ENCODE measurements around the gene ODF2L.
"Not testable (repeated sequence)": the region's sequence is repeated elsewhere in the genome, so short reads cannot be mapped to it uniquely, and the experiment has no call there.

The ODF2L gene

GRCh38 chr1:86356247-86356646 lies 39.9 kb downstream of the ODF2L start:
- Histone ChIP-seq H3K27me3 (ENCODE audit: control insufficient read depth, insufficient read depth, low read length) (no peaks in the 10 kb centered on the region), H3K27ac (ENCODE audit: low read length) (no peak overlapping the region), H3K9me3 (ENCODE audit: control insufficient read depth, insufficient read depth, low read length) (no peaks in the 10 kb centered on the region), H3K36me3 (ENCODE audit: control insufficient read depth, insufficient read depth, low read length) (no peaks in the 10 kb centered on the region), H3K4me1 (ENCODE audit: control insufficient read depth, insufficient read depth, low read length) (no peaks in the 10 kb centered on the region), H3K4me3 (ENCODE audit: low read length) (no peak overlapping the region)
- no peak for DNase-seq (ENCODE audit: low read depth, low spot score)
- WGBS (ENCODE audit: insufficient coverage, insufficient read length) = no CpG with 5 or more reads among the region's 10 CpGs

- no peaks in the 10 kb centered on the region for H3K9me3 ChIP-seq (ENCODE audit: control insufficient read depth, insufficient read depth, low read length)
- WGBS (ENCODE audit: insufficient coverage, insufficient read length) = no CpG with 5 or more reads among the region's 1 CpG
- no peak for DNase-seq (ENCODE audit: low read depth, low spot score)
- H3K27me3 ChIP-seq (ENCODE audit: control insufficient read depth, insufficient read depth, low read length) = no peaks in the 10 kb centered on the region
- H3K4me3 ChIP-seq (ENCODE audit: low read length) = no peak overlapping the region
- H3K36me3 ChIP-seq (ENCODE audit: control insufficient read depth, insufficient read depth, low read length) = no peaks in the 10 kb centered on the region
- H3K27ac ChIP-seq (ENCODE audit: low read length) = no peak overlapping the region
- no peaks in the 10 kb centered on the region for H3K4me1 ChIP-seq (ENCODE audit: control insufficient read depth, insufficient read depth, low read length)
These were observed 44.0 kb downstream of the ODF2L start for GRCh38 chr1:86352086-86352485.

- not testable (repeated sequence) for DNase-seq (ENCODE audit: low read depth, low spot score); H3K9me3 ChIP-seq (ENCODE audit: control insufficient read depth, insufficient read depth, low read length)
These were observed 45.9 kb downstream of the ODF2L start for GRCh38 chr1:86350230-86350629.

GRCh38 chr1:86346388-86346787 lies 49.7 kb downstream of the ODF2L start:
- no CpG with 5 or more reads among the region's 1 CpG for WGBS (ENCODE audit: insufficient coverage, insufficient read length)
- no peak overlapping the region for H3K27ac ChIP-seq (ENCODE audit: low read length)
- H3K9me3 ChIP-seq (ENCODE audit: control insufficient read depth, insufficient read depth, low read length) = no peaks in the 10 kb centered on the region
- H3K4me1 ChIP-seq (ENCODE audit: control insufficient read depth, insufficient read depth, low read length) = no peaks in the 10 kb centered on the region
- no peak for DNase-seq (ENCODE audit: low read depth, low spot score)
- H3K36me3 ChIP-seq (ENCODE audit: control insufficient read depth, insufficient read depth, low read length) = no peaks in the 10 kb centered on the region
- H3K27me3 ChIP-seq (ENCODE audit: control insufficient read depth, insufficient read depth, low read length) = no peaks in the 10 kb centered on the region
- no peak overlapping the region for H3K4me3 ChIP-seq (ENCODE audit: low read length)

More at GRCh38 chr1:86350230-86350629, 45.9 kb downstream of the ODF2L start:
- not testable (repeated sequence) for H3K4me3 ChIP-seq (ENCODE audit: low read length); H3K27me3 ChIP-seq (ENCODE audit: control insufficient read depth, insufficient read depth, low read length); H3K27ac ChIP-seq (ENCODE audit: low read length); H3K4me1 ChIP-seq (ENCODE audit: control insufficient read depth, insufficient read depth, low read length); H3K36me3 ChIP-seq (ENCODE audit: control insufficient read depth, insufficient read depth, low read length)
- no CpG with 5 or more reads among the region's 3 CpGs for WGBS (ENCODE audit: insufficient coverage, insufficient read length)

GRCh38 chr1:86345042-86345441 lies 51.1 kb downstream of the ODF2L start:
- WGBS (ENCODE audit: insufficient coverage, insufficient read length) = no CpG with 5 or more reads among the region's 2 CpGs
- no peaks in the 10 kb centered on the region for H3K9me3 ChIP-seq (ENCODE audit: control insufficient read depth, insufficient read depth, low read length)
- H3K4me3 ChIP-seq (ENCODE audit: low read length) = no peak overlapping the region
- no peak for DNase-seq (ENCODE audit: low read depth, low spot score)
- no peaks in the 10 kb centered on the region for H3K27me3 ChIP-seq (ENCODE audit: control insufficient read depth, insufficient read depth, low read length)
- H3K4me1 ChIP-seq (ENCODE audit: control insufficient read depth, insufficient read depth, low read length) = no peaks in the 10 kb centered on the region
- H3K36me3 ChIP-seq (ENCODE audit: control insufficient read depth, insufficient read depth, low read length) = no peaks in the 10 kb centered on the region
- no peak overlapping the region for H3K27ac ChIP-seq (ENCODE audit: low read length)

GRCh38 chr1:86339906-86340305 lies 56.2 kb downstream of the ODF2L start:
- no peak overlapping the region for H3K27ac ChIP-seq (ENCODE audit: low read length)
- no peaks in the 10 kb centered on the region for H3K27me3 ChIP-seq (ENCODE audit: control insufficient read depth, insufficient read depth, low read length)
- no peaks in the 10 kb centered on the region for H3K9me3 ChIP-seq (ENCODE audit: control insufficient read depth, insufficient read depth, low read length)
- no peaks in the 10 kb centered on the region for H3K4me1 ChIP-seq (ENCODE audit: control insufficient read depth, insufficient read depth, low read length)
- no peak overlapping the region for H3K4me3 ChIP-seq (ENCODE audit: low read length)
- no CpG with 5 or more reads among the region's 7 CpGs for WGBS (ENCODE audit: insufficient coverage, insufficient read length)
- DNase-seq (ENCODE audit: low read depth, low spot score) = no peak
- no peaks in the 10 kb centered on the region for H3K36me3 ChIP-seq (ENCODE audit: control insufficient read depth, insufficient read depth, low read length)

GRCh38 chr1:86339014-86339812 lies 56.9 kb downstream of the ODF2L start:
- no CpG with 5 or more reads among the region's 7 CpGs for WGBS (ENCODE audit: insufficient coverage, insufficient read length)
- Histone ChIP-seq H3K9me3 (ENCODE audit: control insufficient read depth, insufficient read depth, low read length) (no peaks in the 10 kb centered on the region), H3K27me3 (ENCODE audit: control insufficient read depth, insufficient read depth, low read length) (no peaks in the 10 kb centered on the region), H3K4me3 (ENCODE audit: low read length) (no peak overlapping the region), H3K36me3 (ENCODE audit: control insufficient read depth, insufficient read depth, low read length) (no peaks in the 10 kb centered on the region), H3K4me1 (ENCODE audit: control insufficient read depth, insufficient read depth, low read length) (no peaks in the 10 kb centered on the region), H3K27ac (ENCODE audit: low read length) (no peak overlapping the region)
- no peak for DNase-seq (ENCODE audit: low read depth, low spot score)

- H3K9me3 ChIP-seq (ENCODE audit: control insufficient read depth, insufficient read depth, low read length) = no peaks in the 10 kb centered on the region
- no peaks in the 10 kb centered on the region for H3K4me1 ChIP-seq (ENCODE audit: control insufficient read depth, insufficient read depth, low read length)
- no CpG with 5 or more reads among the region's 1 CpG for whole genome bisulfite sequencing (ENCODE audit: insufficient coverage, insufficient read length)
These were observed 60.2 kb downstream of the ODF2L start for GRCh38 chr1:86335916-86336315.

GRCh38 chr1:86325264-86325663 lies 70.9 kb downstream of the ODF2L start:
- no peak overlapping the region for H3K27ac ChIP-seq (ENCODE audit: low read length)
- H3K27me3 ChIP-seq (ENCODE audit: control insufficient read depth, insufficient read depth, low read length) = no peaks in the 10 kb centered on the region
- no peak overlapping the region for H3K4me3 ChIP-seq (ENCODE audit: low read length)
- H3K36me3 ChIP-seq (ENCODE audit: control insufficient read depth, insufficient read depth, low read length) = no peaks in the 10 kb centered on the region
- no peaks in the 10 kb centered on the region for H3K4me1 ChIP-seq (ENCODE audit: control insufficient read depth, insufficient read depth, low read length)
- no peak for DNase-seq (ENCODE audit: low read depth, low spot score)
- no peaks in the 10 kb centered on the region for H3K9me3 ChIP-seq (ENCODE audit: control insufficient read depth, insufficient read depth, low read length)

More at GRCh38 chr1:86335916-86336315, 60.2 kb downstream of the ODF2L start:
- no peaks in the 10 kb centered on the region for H3K36me3 ChIP-seq (ENCODE audit: control insufficient read depth, insufficient read depth, low read length)
- no peak for DNase-seq (ENCODE audit: low read depth, low spot score)
- H3K4me3 ChIP-seq (ENCODE audit: low read length) = no peak overlapping the region
- no peaks in the 10 kb centered on the region for H3K27me3 ChIP-seq (ENCODE audit: control insufficient read depth, insufficient read depth, low read length)
- no peak overlapping the region for H3K27ac ChIP-seq (ENCODE audit: low read length)

- H3K27ac ChIP-seq (ENCODE audit: low read length) = no peak overlapping the region
- no peak overlapping the region for H3K4me3 ChIP-seq (ENCODE audit: low read length)
- H3K36me3 ChIP-seq (ENCODE audit: control insufficient read depth, insufficient read depth, low read length) = no peaks in the 10 kb centered on the region
- H3K9me3 ChIP-seq (ENCODE audit: control insufficient read depth, insufficient read depth, low read length) = no peaks in the 10 kb centered on the region
- H3K4me1 ChIP-seq (ENCODE audit: control insufficient read depth, insufficient read depth, low read length) = no peaks in the 10 kb centered on the region
- DNase-seq (ENCODE audit: low read depth, low spot score) = no peak
- no peaks in the 10 kb centered on the region for H3K27me3 ChIP-seq (ENCODE audit: control insufficient read depth, insufficient read depth, low read length)
- no CpG with 5 or more reads among the region's 4 CpGs for WGBS (ENCODE audit: insufficient coverage, insufficient read length)
These were observed 71.8 kb downstream of the ODF2L start for GRCh38 chr1:86324130-86324822.

All from iPS DF 6.9 (cell line).